ENCODE measurements around the gene MEGF9. TPM values are rescaled to one million over a fixed set of nuclear protein-coding genes. Genes with fewer than 3 reads are reported as not detected.

The MEGF9 gene
- total and polyA plus RNA-seq, 2 donors (not counting 1 experiment from before 2014, with no cell fraction given) = 3.5 to 11.3 TPM

GRCh38 chr9:120740132-120740531 lies 25.9 kb upstream of the MEGF9 start:
- H3K27ac ChIP-seq (ENCODE audit: low read length in 2 of 2) = no peak overlapping the region
- Mint-ChIP-seq H3K27ac (no peak overlapping the region), H3K27me3 (no peaks in the 10 kb centered on the region), H3K4me3 (no peak overlapping the region), H3K4me1 (peaks cover 7% of the 10 kb centered on the region), H3K9me3 (ENCODE audit: insufficient read depth) (no peaks in the 10 kb centered on the region)
- intact Hi-C loops (cut with micrococcal nuclease) = no loop called here
- no peak overlapping the region for H3K4me3 ChIP-seq (ENCODE audit: control extremely low read depth in 1 of 5, extremely low read depth in 1 of 5, insufficient read depth in 1 of 5, low read depth in 2 of 5, low read length in 4 of 5)
- no peak for TF ChIP-seq EZH2 (IDR thresholded peaks at IDR 0.05; ENCODE audit: borderline replicate concordance, insufficient read depth, low read depth, low read length, poor library complexity, severe bottlenecking)
- no peak for TF ChIP-seq CTCF (IDR thresholded peaks at IDR 0.05)
- CTCF ChIA-PET = interaction anchor here (0.5 kb wide), 1 partner anchor 10 kb away, joined by 3 read pairs; no protein-coding TSS in a partner anchor
- no peak overlapping the region for H3K4me2 ChIP-seq (replicated peaks; ENCODE audit: low read depth, low read length, poor library complexity, severe bottlenecking)
- ATAC-seq (ENCODE audit: low read depth) (no peak), DNase-seq (no peak)
- H3K4me1 ChIP-seq (ENCODE audit: control insufficient read depth in 2 of 2, insufficient read depth in 2 of 2, low read length in 2 of 2) = peaks cover 7 to 10% of the 10 kb centered on the region in 2 donors
- H3K79me2 ChIP-seq (ENCODE audit: control insufficient read depth, insufficient read depth, low read length) = no peaks in the 10 kb centered on the region
- H3K9ac ChIP-seq (ENCODE audit: low read length) = no peak overlapping the region
- no peaks in the 10 kb centered on the region for H3K9me3 ChIP-seq (ENCODE audit: control extremely low read depth in 1 of 3, control insufficient read depth in 2 of 3, insufficient read depth in 1 of 3, low read length in 2 of 3)
- POLR2A ChIA-PET = interaction anchor here (0.6 kb wide), 1 partner anchor 131 kb away, joined by 3 read pairs; no protein-coding TSS in a partner anchor
- no peaks in the 10 kb centered on the region for H4K20me1 ChIP-seq (ENCODE audit: control insufficient read depth, insufficient read depth, low read length, poor library complexity, severe bottlenecking)
- no peak overlapping the region for H2AFZ ChIP-seq (ENCODE audit: insufficient read depth, low read depth, low read length, poor library complexity, severe bottlenecking)
- no peaks in the 10 kb centered on the region for H3K27me3 ChIP-seq (replicated peaks in 1 of 4; ENCODE audit: control extremely low read depth in 1 of 4, control insufficient read depth in 3 of 4, insufficient read depth in 4 of 4, low read length in 3 of 4)
- no peaks in the 10 kb centered on the region for H3K36me3 ChIP-seq (replicated peaks in 1 of 2; ENCODE audit: control extremely low read depth in 1 of 2, control insufficient read depth in 1 of 2, extremely low read depth in 1 of 2, insufficient read depth in 2 of 2, low read length in 1 of 2)

GRCh38 chr9:120737416-120738165 lies 23.3 kb upstream of the MEGF9 start:
- Mint-ChIP-seq H3K4me3 (no peak overlapping the region), H3K4me1 (peaks cover 14% of the 10 kb centered on the region), H3K27me3 (no peaks in the 10 kb centered on the region), H3K9me3 (ENCODE audit: insufficient read depth) (no peaks in the 10 kb centered on the region), H3K27ac (no peak overlapping the region)
- no peak overlapping the region for H3K9ac ChIP-seq (ENCODE audit: low read length)
- H3K9me3 ChIP-seq (ENCODE audit: control extremely low read depth in 1 of 3, control insufficient read depth in 2 of 3, insufficient read depth in 1 of 3, low read length in 2 of 3) = no peaks in the 10 kb centered on the region
- ChIA-PET CTCF (no interaction called here), POLR2A (no interaction called here)
- H3K4me2 ChIP-seq (replicated peaks; ENCODE audit: low read depth, low read length, poor library complexity, severe bottlenecking) = no peak overlapping the region
- no peak overlapping the region for H2AFZ ChIP-seq (ENCODE audit: insufficient read depth, low read depth, low read length, poor library complexity, severe bottlenecking)
- H3K36me3 ChIP-seq (replicated peaks in 1 of 2; ENCODE audit: control extremely low read depth in 1 of 2, control insufficient read depth in 1 of 2, extremely low read depth in 1 of 2, insufficient read depth in 2 of 2, low read length in 1 of 2) = no peaks in the 10 kb centered on the region
- DNase-seq = no peak
- intact Hi-C loops (cut with micrococcal nuclease) = no loop called here
- H3K27ac ChIP-seq (ENCODE audit: low read length in 2 of 2) = no peak overlapping the region
- no peak for TF ChIP-seq CTCF (IDR thresholded peaks at IDR 0.05)
- TF ChIP-seq EZH2 (IDR thresholded peaks at IDR 0.05; ENCODE audit: borderline replicate concordance, insufficient read depth, low read depth, low read length, poor library complexity, severe bottlenecking) = no peak
- no peaks in the 10 kb centered on the region for H3K79me2 ChIP-seq (ENCODE audit: control insufficient read depth, insufficient read depth, low read length)
- H3K4me1 ChIP-seq (ENCODE audit: control insufficient read depth in 2 of 2, insufficient read depth in 2 of 2, low read length in 2 of 2) = peaks cover 10 to 16% of the 10 kb centered on the region in 2 donors
- WGBS (ENCODE audit: insufficient coverage) = 100% methylated on average over 5 of the region's 5 CpGs
- H3K4me3 ChIP-seq (ENCODE audit: control extremely low read depth in 1 of 5, extremely low read depth in 1 of 5, insufficient read depth in 1 of 5, low read depth in 2 of 5, low read length in 4 of 5) = no peak overlapping the region
- no peak for ATAC-seq (ENCODE audit: low read depth)
- H3K27me3 ChIP-seq (replicated peaks in 1 of 4; ENCODE audit: control extremely low read depth in 1 of 4, control insufficient read depth in 3 of 4, insufficient read depth in 4 of 4, low read length in 3 of 4) = no peaks in the 10 kb centered on the region
- no peaks in the 10 kb centered on the region for H4K20me1 ChIP-seq (ENCODE audit: control insufficient read depth, insufficient read depth, low read length, poor library complexity, severe bottlenecking)
